Hepatocyte (in vitro differentiated cells): ENCODE data around the gene GAA. TPM values are rescaled to one million over a fixed set of nuclear protein-coding genes. Genes with fewer than 3 reads are reported as not detected.

Experiments
- DNase-seq: peaks from one replicate; pipeline ENCODE4 v3.0.0-alpha.2; 2016; ENCODE audit warnings: low spot score
- H2AFZ ChIP-seq: fragments of 200-600 bp; sonication (generic); 2 replicates; pipeline ENCODE4 v1.6.0; 2016; ENCODE audit warnings: antibody characterized with exemption, mild to moderate bottlenecking
- H3K27ac ChIP-seq: fragments of 200-600 bp; sonication (generic); 2 replicates; pipeline ENCODE4 v1.5.1; 2016; ENCODE audit warnings: mild to moderate bottlenecking
- H3K27me3 ChIP-seq: fragments of 200-600 bp; sonication (generic); 2 replicates; pipeline ENCODE4 v1.6.1; 2016
- H3K36me3 ChIP-seq: fragments of 200-600 bp; sonication (generic); replicated peaks from 2 replicates; pipeline ENCODE4 v1.5.1; 2016; ENCODE audit warnings: low read depth; ENCODE audit not compliant: insufficient read depth
- H3K4me1 ChIP-seq: fragments of 200-600 bp; sonication (generic); 2 replicates; pipeline ENCODE4 v1.5.1; 2016; ENCODE audit warnings: mild to moderate bottlenecking, moderate library complexity; ENCODE audit not compliant: insufficient read depth
- H3K4me2 ChIP-seq: fragments of 200-600 bp; sonication (generic); 2 replicates; pipeline ENCODE4 v1.6.0; 2016
- H3K4me3 ChIP-seq: fragments of 200-600 bp; sonication (generic); 2 replicates; pipeline ENCODE4 v1.5.1; 2016; ENCODE audit warnings: mild to moderate bottlenecking
- H3K79me2 ChIP-seq: fragments of 200-600 bp; sonication (generic); 2 replicates; pipeline ENCODE4 v1.6.0; 2017; ENCODE audit warnings: mild to moderate bottlenecking
- H3K9me2 ChIP-seq: fragments of 200-600 bp; sonication (generic); replicated peaks from 2 replicates; pipeline ENCODE4 v1.6.0; 2017; ENCODE audit warnings: mild to moderate bottlenecking; ENCODE audit not compliant: insufficient read depth
- H3K9me3 ChIP-seq: fragments of 200-600 bp; sonication (generic); 2 replicates; pipeline ENCODE4 v1.5.1; 2016; ENCODE audit warnings: low read depth, mild to moderate bottlenecking
- H4K20me1 ChIP-seq: fragments of 200-600 bp; sonication (generic); 2 replicates; pipeline ENCODE4 v1.6.0; 2016; ENCODE audit warnings: mild to moderate bottlenecking; ENCODE audit not compliant: insufficient read depth, poor library complexity, severe bottlenecking
- CTCF ChIP-seq: fragments of 200-600 bp; sonication (generic); IDR thresholded peaks from 2 replicates; pipeline ENCODE4 v1.5.1; 2016; ENCODE audit warnings: antibody characterized with exemption, mild to moderate bottlenecking; ENCODE audit not compliant: poor library complexity
- EZH2 ChIP-seq: fragments of 200-600 bp; sonication (generic); IDR thresholded peaks from 2 replicates; pipeline ENCODE4 v1.6.1; 2016; ENCODE audit warnings: antibody characterized with exemption, mild to moderate bottlenecking, borderline replicate concordance
- EZH2phosphoT487 ChIP-seq: fragments of 200-600 bp; sonication (generic); IDR thresholded peaks from one replicate; pipeline ENCODE4 v1.6.1; 2018; ENCODE audit warnings: antibody characterized with exemption, mild to moderate bottlenecking, low read depth, moderate library complexity; ENCODE audit not compliant: unreplicated experiment, severe bottlenecking
- WGBS: methylation state at CpG from one replicate; pipeline ENCODE4 v1.1.6; 2016; ENCODE audit warnings: low lambda C conversion rate; ENCODE audit errors: missing lambda C conversion rate; 5-methylcytosine and 5-hydroxymethylcytosine counted together
- polyA plus RNA-seq: library from polyadenylated mRNA; unstranded; fragments of >200 nt; fragmentation: Nextera tagmentation; extraction: Ambion mirVana; gene quantifications from 2 replicates; pipeline ENCODE4 v1.2.1, GENCODE V29; 2016
- total RNA-seq: library from RNA; depleted of rRNA; stranded (reverse); fragments of >200 nt; gene quantifications from 2 replicates; pipeline ENCODE4 v1.2.3, GENCODE V29; 2014

GAA gene
- total and polyA plus RNA-seq, 2 experiments from 2014 or later, result 37.1 to 43.1 TPM

GRCh38 chr17:80068301-80069222 lies 32.8 kb upstream of the GAA start:
- no peaks in the 10 kb centered on the region for H3K36me3 ChIP-seq
- H3K79me2 ChIP-seq, result no peaks in the 10 kb centered on the region
- no peaks in the 10 kb centered on the region for H3K27me3 ChIP-seq
- peak overlapping the region; percentile 8 for H2AFZ ChIP-seq
- DNase-seq, result peak; percentile 46
- 47% methylated on average over 23 of the region's 23 CpGs for WGBS
- TF ChIP-seq CTCF (no peak), EZH2 (no peak), EZH2phosphoT487 (no peak)
- H3K4me2 ChIP-seq, result peak overlapping the region; percentile 25
- H3K9me2 ChIP-seq, result no peaks in the 10 kb centered on the region
- peak overlapping the region; percentile 35 for H3K27ac ChIP-seq
- no peaks in the 10 kb centered on the region for H3K9me3 ChIP-seq
- H3K4me1 ChIP-seq, result peaks cover 14% of the 10 kb centered on the region
- H4K20me1 ChIP-seq, result no peaks in the 10 kb centered on the region
- no peak overlapping the region for H3K4me3 ChIP-seq

- no peaks in the 10 kb centered on the region for H3K79me2 ChIP-seq
- no peaks in the 10 kb centered on the region for H3K9me3 ChIP-seq
- no peak overlapping the region for H3K4me3 ChIP-seq
- H3K27me3 ChIP-seq, result no peaks in the 10 kb centered on the region
- 94% methylated on average over 15 of the region's 15 CpGs for WGBS
- H3K27ac ChIP-seq, result no peak overlapping the region
- H4K20me1 ChIP-seq, result no peaks in the 10 kb centered on the region
- H3K4me1 ChIP-seq, result peaks cover 14% of the 10 kb centered on the region
- H2AFZ ChIP-seq, result no peak overlapping the region
- no peaks in the 10 kb centered on the region for H3K9me2 ChIP-seq
- TF ChIP-seq EZH2phosphoT487 (no peak), EZH2 (no peak), CTCF (no peak)
- H3K4me2 ChIP-seq, result no peak overlapping the region
- no peak for DNase-seq
- no peaks in the 10 kb centered on the region for H3K36me3 ChIP-seq
Measured at GRCh38 chr17:80070375-80071115, 30.8 kb upstream of the GAA start.

GRCh38 chr17:80071116-80071841 lies 30.1 kb upstream of the GAA start:
- Histone ChIP-seq H3K9me3 (no peaks in the 10 kb centered on the region), H3K27ac (no peak overlapping the region), H4K20me1 (no peaks in the 10 kb centered on the region), H3K27me3 (no peaks in the 10 kb centered on the region), H3K4me2 (no peak overlapping the region), H2AFZ (no peak overlapping the region), H3K9me2 (no peaks in the 10 kb centered on the region), H3K4me1 (peaks cover 14% of the 10 kb centered on the region), H3K36me3 (no peaks in the 10 kb centered on the region), H3K79me2 (no peaks in the 10 kb centered on the region), H3K4me3 (no peak overlapping the region)
- DNase-seq, result no peak
- TF ChIP-seq CTCF (no peak), EZH2phosphoT487 (no peak), EZH2 (no peak)
- WGBS, result 78% methylated on average over 20 of the region's 20 CpGs
